Naive thymus-derived CD4-positive, alpha-beta T cell (primary cell): ENCODE data around the gene ADGRD1. TPM values are rescaled to one million over a fixed set of nuclear protein-coding genes. Genes with fewer than 3 reads are reported as not detected.

Source experiments
- ATAC-seq: fragments of 150-1000 bp; cut with Tn5 transposase; 2 replicates; pipeline ENCODE4 v1.10.0; 2021; ENCODE audit warnings: mild to moderate bottlenecking, moderate library complexity
- CTCF ChIA-PET: fragments of 350-600 bp; sonication (Branson Sonifier 250); formaldehyde crosslinking; loops from one replicate; lab custom pipeline; 2021; ENCODE audit warnings: antibody characterized with exemption; lab: Charles Lee
- POLR2A ChIA-PET: fragments of 350-600 bp; sonication (Branson Sonifier 250); formaldehyde crosslinking; loops from one replicate; lab custom pipeline; 2021; ENCODE audit warnings: antibody characterized with exemption, inconsistent platforms; lab: Charles Lee
- DNase-seq, 9 donors: peaks; one replicate each; pipeline versions ENCODE4 v3.0.0 to v3.0.0-alpha.2; 2020 to 2022; ENCODE audit warnings: mixed read lengths in 1 of 9
- H3K27ac ChIP-seq: one replicate; pipeline ENCODE4 v1.7.0; 2013; ENCODE audit warnings: mild to moderate bottlenecking, low read depth, low read length, moderate library complexity
- H3K27me3 ChIP-seq, 2 donors: one replicate each; pipeline ENCODE4 v1.7.0; 2013; ENCODE audit warnings: low read length in 2 of 2, mild to moderate bottlenecking in 2 of 2, moderate library complexity in 2 of 2; ENCODE audit not compliant: control insufficient read depth in 2 of 2, insufficient read depth in 2 of 2
- H3K36me3 ChIP-seq, 3 experiments: 1 replicate in 2 of 3; 2 replicates in 1 of 3; pipeline ENCODE4 v1.7.0; 2013; ENCODE audit warnings: low read length in 3 of 3, mild to moderate bottlenecking in 3 of 3, moderate library complexity in 1 of 3; ENCODE audit not compliant: insufficient read depth in 3 of 3, control insufficient read depth in 2 of 3
- H3K4me1 ChIP-seq, 2 donors: one replicate each; pipeline ENCODE4 v1.7.0; 2013; ENCODE audit warnings: low read length in 2 of 2, mild to moderate bottlenecking in 2 of 2, moderate library complexity in 1 of 2; ENCODE audit not compliant: control insufficient read depth in 2 of 2, insufficient read depth in 2 of 2
- H3K4me3 ChIP-seq: 2 replicates; pipeline ENCODE4 v1.7.0; 2013; ENCODE audit warnings: mild to moderate bottlenecking, low read length
- H3K9me3 ChIP-seq, 3 experiments: 1 replicate in 2 of 3; 2 replicates in 1 of 3; pipeline ENCODE4 v1.7.0; 2013; ENCODE audit warnings: low read length in 3 of 3; ENCODE audit not compliant: control insufficient read depth in 2 of 3
- H3K27ac Mint-ChIP-seq, 9 donors: one replicate each; pipeline ENCODE4 v1.8.0; 2020 to 2022; ENCODE audit warnings: mixed read lengths in 9 of 9, mild to moderate bottlenecking in 8 of 9, moderate library complexity in 5 of 9, inconsistent platforms in 2 of 9
- H3K27me3 Mint-ChIP-seq, 5 donors: one replicate each; pipeline ENCODE4 v1.8.0; 2021 to 2022; ENCODE audit warnings: mixed read lengths in 5 of 5, mild to moderate bottlenecking in 1 of 5
- H3K36me3 Mint-ChIP-seq, 5 donors: one replicate each; pipeline ENCODE4 v1.8.0; 2020 to 2022; ENCODE audit warnings: mixed read lengths in 5 of 5, mild to moderate bottlenecking in 3 of 5, inconsistent platforms in 1 of 5
- H3K4me1 Mint-ChIP-seq, 7 donors: one replicate each; pipeline ENCODE4 v1.8.0; 2020 to 2022; ENCODE audit warnings: mixed read lengths in 7 of 7, mild to moderate bottlenecking in 3 of 7, inconsistent platforms in 1 of 7
- H3K4me3 Mint-ChIP-seq, 10 donors: one replicate each; pipeline ENCODE4 v1.8.0; 2020 to 2022; ENCODE audit warnings: mild to moderate bottlenecking in 10 of 10, mixed read lengths in 10 of 10, moderate library complexity in 6 of 10, inconsistent platforms in 2 of 10
- H3K9me3 Mint-ChIP-seq, 11 donors: one replicate each; pipeline ENCODE4 v1.8.0; 2020 to 2022; ENCODE audit warnings: mixed read lengths in 11 of 11, mild to moderate bottlenecking in 4 of 11, inconsistent platforms in 1 of 11, moderate library complexity in 1 of 11
- intact Hi-C, 2 donors: fragments of 100-400 bp; cut with micrococcal nuclease; formaldehyde crosslinking; loops; one replicate each; pipeline ENCODE4 v1.15.1; 2023
- polyA plus RNA-seq, 2 donors: library from polyadenylated mRNA; unstranded; fragments of 300-500 nt; fragmentation: Illumina TruSeq; gene quantifications; one replicate each; pipeline ENCODE4 v1.2.3, GENCODE V29; 2021
- total RNA-seq, 6 experiments: library from RNA in 5 of 6; stranded (reverse) in 5 of 6; gene quantifications; 1 replicate in 5 of 6; 2 replicates in 1 of 6; pipeline ENCODE4 v1.2.3 and lab custom pipeline; 2021 to 2026

ADGRD1 gene
- total and polyA plus RNA-seq, 7 experiments from 2014 or later, result 0.41 to 11.9 (median 1.6) TPM; not detected in 4

GRCh38 chr12:131002216-131002631 lies 48.5 kb downstream of the ADGRD1 start:
- Mint-ChIP-seq H3K4me3 (no peak overlapping the region), H3K4me1 (no peaks in the 10 kb centered on the region), H3K27ac (no peak overlapping the region), H3K9me3 (peaks cover 0 to 16% (median 5%) of the 10 kb centered on the region in 11 donors), H3K27me3 (peaks cover 0 to 5% (median 0%) of the 10 kb centered on the region in 5 donors), H3K36me3 (peaks cover 0 to 4% (median 0%) of the 10 kb centered on the region in 5 donors)
- Histone ChIP-seq H3K4me1 (no peaks in the 10 kb centered on the region), H3K4me3 (no peak overlapping the region), H3K9me3 (no peaks in the 10 kb centered on the region), H3K36me3 (no peaks in the 10 kb centered on the region), H3K27ac (no peak overlapping the region), H3K27me3 (no peaks in the 10 kb centered on the region)
- no peak for DNase-seq
- ChIA-PET POLR2A (no interaction called here), CTCF (interaction anchor here (1.1 kb wide), 1 partner anchor 11 kb away, joined by 3 read pairs; no protein-coding TSS in a partner anchor)
- intact Hi-C loops, result no loop called here
- ATAC-seq, result no peak

- peaks cover 0 to 5% (median 0%) of the 10 kb centered on the region in 5 donors for H3K27me3 Mint-ChIP-seq
- no peak overlapping the region for H3K4me3 ChIP-seq
- intact Hi-C loops, result no loop called here
- H3K27ac ChIP-seq, result no peak overlapping the region
- no peaks in the 10 kb centered on the region for H3K36me3 ChIP-seq
- H3K4me1 Mint-ChIP-seq, result no peaks in the 10 kb centered on the region
- H3K9me3 ChIP-seq, result no peaks in the 10 kb centered on the region
- H3K27me3 ChIP-seq, result no peaks in the 10 kb centered on the region
- H3K9me3 Mint-ChIP-seq, result peaks cover 0 to 15% (median 5%) of the 10 kb centered on the region in 11 donors
- H3K36me3 Mint-ChIP-seq, result peaks cover 0 to 4% (median 0%) of the 10 kb centered on the region in 5 donors
- ATAC-seq (no peak), DNase-seq (no peak)
- no peak overlapping the region for H3K27ac Mint-ChIP-seq
- CTCF ChIA-PET, result interaction anchor here (1.1 kb wide), 1 partner anchor 10 kb away, joined by 3 read pairs; no protein-coding TSS in a partner anchor
- H3K4me3 Mint-ChIP-seq, result peak overlapping the region in 3 of 10 donors; percentile 17 to 72 (median 47)
- POLR2A ChIA-PET, result no interaction called here
- H3K4me1 ChIP-seq, result no peaks in the 10 kb centered on the region
Observed at GRCh38 chr12:131003036-131003715, 49.5 kb downstream of the ADGRD1 start.

- no peak overlapping the region for H3K27ac ChIP-seq
- peaks cover 0 to 4% (median 0%) of the 10 kb centered on the region in 5 donors for H3K36me3 Mint-ChIP-seq
- ATAC-seq, result no peak
- peak overlapping the region in 7 of 10 donors; percentile 12 to 77 (median 59) for H3K4me3 Mint-ChIP-seq
- H3K9me3 ChIP-seq, result no peaks in the 10 kb centered on the region
- no peak overlapping the region for H3K27ac Mint-ChIP-seq
- H3K36me3 ChIP-seq, result no peaks in the 10 kb centered on the region
- no peaks in the 10 kb centered on the region for H3K4me1 ChIP-seq
- H3K27me3 ChIP-seq, result no peaks in the 10 kb centered on the region
- no peak for DNase-seq
- ChIA-PET CTCF (no interaction called here), POLR2A (no interaction called here)
- intact Hi-C loops, result no loop called here
- H3K9me3 Mint-ChIP-seq, result peaks cover 0 to 10% (median under 1%) of the 10 kb centered on the region in 11 donors
- H3K4me3 ChIP-seq, result no peak overlapping the region
- peaks cover 0 to 5% (median 0%) of the 10 kb centered on the region in 5 donors for H3K27me3 Mint-ChIP-seq
- H3K4me1 Mint-ChIP-seq, result no peaks in the 10 kb centered on the region
Observed at GRCh38 chr12:131003716-131004045, 50.0 kb downstream of the ADGRD1 start.

DNA sequence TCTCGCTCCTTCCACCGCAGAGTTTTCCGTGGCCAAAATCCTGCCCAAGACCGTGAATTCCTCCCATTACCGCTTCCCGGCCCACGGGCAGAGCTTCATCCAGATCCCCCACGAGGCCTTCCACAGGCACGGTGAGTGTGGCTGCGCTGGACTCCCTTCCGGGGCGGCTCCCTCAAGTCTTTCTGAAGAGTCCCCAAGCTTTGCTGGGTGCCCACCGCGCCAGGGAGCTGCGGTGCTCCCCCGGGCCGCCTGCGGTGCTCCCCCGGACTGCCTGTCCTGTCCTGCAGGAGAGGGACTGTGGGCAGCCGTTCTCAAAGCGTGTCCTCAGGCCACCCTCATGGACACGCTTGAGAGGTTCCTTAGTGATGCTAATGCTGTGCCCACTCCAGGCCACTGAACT lies 50.5 kb downstream of the ADGRD1 start:
- ATAC-seq (no peak), DNase-seq (no peak)
- intact Hi-C loops, result no loop called here
- H3K36me3 ChIP-seq, result no peaks in the 10 kb centered on the region
- no peak overlapping the region for H3K27ac ChIP-seq
- no peak overlapping the region for H3K27ac Mint-ChIP-seq
- H3K4me1 Mint-ChIP-seq, result no peaks in the 10 kb centered on the region
- peaks cover 0 to 3% (median 0%) of the 10 kb centered on the region in 5 donors for H3K36me3 Mint-ChIP-seq
- no peaks in the 10 kb centered on the region for H3K4me1 ChIP-seq
- peak overlapping the region in 9 of 10 donors; percentile 12 to 77 (median 56) for H3K4me3 Mint-ChIP-seq
- peaks cover 0 to 5% (median 0%) of the 10 kb centered on the region in 11 donors for H3K9me3 Mint-ChIP-seq
- H3K9me3 ChIP-seq, result no peaks in the 10 kb centered on the region
- H3K27me3 Mint-ChIP-seq, result peaks cover 0 to 4% (median 0%) of the 10 kb centered on the region in 5 donors
- ChIA-PET CTCF (no interaction called here), POLR2A (no interaction called here)
- H3K4me3 ChIP-seq, result no peak overlapping the region
- H3K27me3 ChIP-seq, result no peaks in the 10 kb centered on the region

- Mint-ChIP-seq H3K4me1 (no peaks in the 10 kb centered on the region), H3K4me3 (no peak overlapping the region), H3K36me3 (no peaks in the 10 kb centered on the region), H3K27me3 (peaks cover 0 to 4% (median 0%) of the 10 kb centered on the region in 5 donors), H3K9me3 (peaks cover 0 to 1% (median 0%) of the 10 kb centered on the region in 11 donors), H3K27ac (no peak overlapping the region)
- H3K4me3 ChIP-seq, result no peak overlapping the region
- H3K36me3 ChIP-seq, result no peaks in the 10 kb centered on the region
- ATAC-seq, result no peak
- DNase-seq, result peak in 1 of 9 donors; percentile 5
- no peaks in the 10 kb centered on the region for H3K4me1 ChIP-seq
- ChIA-PET POLR2A (no interaction called here), CTCF (no interaction called here)
- no peak overlapping the region for H3K27ac ChIP-seq
- intact Hi-C loops, result no loop called here
- H3K9me3 ChIP-seq, result no peaks in the 10 kb centered on the region
- no peaks in the 10 kb centered on the region for H3K27me3 ChIP-seq
Observed at GRCh38 chr12:131005161-131006035, 51.7 kb downstream of the ADGRD1 start.

- no peaks in the 10 kb centered on the region for H3K9me3 ChIP-seq
- Mint-ChIP-seq H3K4me1 (peaks cover 0 to 1% (median 0%) of the 10 kb centered on the region in 7 donors), H3K9me3 (peaks cover 0 to 1% (median 0%) of the 10 kb centered on the region in 11 donors), H3K4me3 (no peak overlapping the region), H3K27me3 (peaks cover 0 to 4% (median 0%) of the 10 kb centered on the region in 5 donors), H3K36me3 (no peaks in the 10 kb centered on the region), H3K27ac (no peak overlapping the region)
- H3K4me3 ChIP-seq, result no peak overlapping the region
- ChIA-PET CTCF (no interaction called here), POLR2A (no interaction called here)
- no peaks in the 10 kb centered on the region for H3K4me1 ChIP-seq
- no peaks in the 10 kb centered on the region for H3K36me3 ChIP-seq
- no peak overlapping the region for H3K27ac ChIP-seq
- ATAC-seq (no peak), DNase-seq (no peak)
- no peaks in the 10 kb centered on the region for H3K27me3 ChIP-seq
- intact Hi-C loops, result no loop called here
Observed at GRCh38 chr12:131006036-131006735, 52.5 kb downstream of the ADGRD1 start.
